ENCODE data around the gene PPM1N. TPM values are rescaled to one million over a fixed set of nuclear protein-coding genes. Genes with fewer than 3 reads are reported as not detected.

The PPM1N gene
- total and polyA plus RNA-seq, 2 experiments from 2014 or later: 0.40 to 0.59 TPM

DNA sequence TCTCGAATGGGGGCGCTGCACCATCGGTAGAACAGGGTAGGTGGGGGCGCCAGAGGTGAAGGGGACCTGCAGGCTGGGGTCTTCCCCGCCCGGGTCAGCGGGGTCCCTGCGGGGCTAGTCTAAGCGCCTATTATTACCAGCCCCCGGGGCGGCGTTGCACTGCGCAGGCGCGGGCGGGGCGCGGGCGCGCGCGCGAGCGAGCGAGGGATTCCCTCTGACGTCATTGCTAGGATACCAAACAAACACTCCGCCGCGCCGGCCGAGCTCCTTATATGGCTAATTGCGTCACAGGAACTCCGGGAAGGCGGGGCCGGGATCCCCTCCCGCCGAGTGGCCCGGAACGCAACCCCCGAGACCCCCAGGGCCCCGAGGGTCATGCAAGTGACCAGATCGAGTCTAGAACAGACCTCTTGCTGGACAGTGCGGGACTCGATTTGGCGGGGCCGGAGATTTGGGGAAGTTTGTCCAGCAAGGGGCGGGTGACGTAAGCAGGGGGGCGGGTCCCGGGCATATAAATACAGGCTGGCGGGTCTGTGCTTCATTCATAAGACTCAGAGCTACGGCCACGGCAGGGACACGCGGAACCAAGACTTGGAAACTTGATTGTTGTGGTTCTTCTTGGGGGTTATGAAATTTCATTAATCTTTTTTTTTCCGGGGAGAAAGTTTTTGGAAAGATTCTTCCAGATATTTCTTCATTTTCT is 30.6 kb upstream of the PPM1N start, which contains the start of gene FOSB:
Gene FOSB, plus strand, starts transcription at position 541 of the 703 bp plus-strand sequence. CDS start 591 bp downstream, outside the sequence.
- Histone ChIP-seq H3K9me3 (ENCODE audit: low read depth) (no peaks in the 10 kb centered on the region), H3K4me3 (peak within 1 kb of the TSS; percentile 90), H4K20me1 (ENCODE audit: insufficient read depth, poor library complexity, severe bottlenecking) (no peaks in the 10 kb centered on the region), H3K27me3 (peaks cover 11% of the 10 kb centered on the region), H2AFZ (peak within 1 kb of the TSS; percentile 99), H3K36me3 (replicated peaks; ENCODE audit: insufficient read depth, low read depth) (no peaks in the 10 kb centered on the region), H3K79me2 (no peaks in the 10 kb centered on the region), H3K27ac (peak within 1 kb of the TSS; percentile 91), H3K4me1 (ENCODE audit: insufficient read depth) (peaks cover 7% of the 10 kb centered on the region), H3K9me2 (replicated peaks; ENCODE audit: insufficient read depth) (no peaks in the 10 kb centered on the region), H3K4me2 (peak within 1 kb of the TSS; percentile 96)
- TF ChIP-seq, protein P1, sequence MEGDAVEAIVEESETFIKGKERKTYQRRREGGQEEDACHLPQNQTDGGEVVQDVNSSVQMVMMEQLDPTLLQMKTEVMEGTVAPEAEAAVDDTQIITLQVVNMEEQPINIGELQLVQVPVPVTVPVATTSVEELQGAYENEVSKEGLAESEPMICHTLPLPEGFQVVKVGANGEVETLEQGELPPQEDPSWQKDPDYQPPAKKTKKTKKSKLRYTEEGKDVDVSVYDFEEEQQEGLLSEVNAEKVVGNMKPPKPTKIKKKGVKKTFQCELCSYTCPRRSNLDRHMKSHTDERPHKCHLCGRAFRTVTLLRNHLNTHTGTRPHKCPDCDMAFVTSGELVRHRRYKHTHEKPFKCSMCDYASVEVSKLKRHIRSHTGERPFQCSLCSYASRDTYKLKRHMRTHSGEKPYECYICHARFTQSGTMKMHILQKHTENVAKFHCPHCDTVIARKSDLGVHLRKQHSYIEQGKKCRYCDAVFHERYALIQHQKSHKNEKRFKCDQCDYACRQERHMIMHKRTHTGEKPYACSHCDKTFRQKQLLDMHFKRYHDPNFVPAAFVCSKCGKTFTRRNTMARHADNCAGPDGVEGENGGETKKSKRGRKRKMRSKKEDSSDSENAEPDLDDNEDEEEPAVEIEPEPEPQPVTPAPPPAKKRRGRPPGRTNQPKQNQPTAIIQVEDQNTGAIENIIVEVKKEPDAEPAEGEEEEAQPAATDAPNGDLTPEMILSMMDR (IDR thresholded peaks at IDR 0.05; ENCODE audit: poor library complexity): peak; percentile 31
- TF ChIP-seq EZH2 (IDR thresholded peaks at IDR 0.05; ENCODE audit: borderline replicate concordance): no peak
- peak; percentile 99 for DNase-seq (ENCODE audit: low spot score)
- WGBS (ENCODE audit: low lambda C conversion rate, missing lambda C conversion rate): under 1% methylated on average over 52 of the region's 56 CpGs

DNA sequence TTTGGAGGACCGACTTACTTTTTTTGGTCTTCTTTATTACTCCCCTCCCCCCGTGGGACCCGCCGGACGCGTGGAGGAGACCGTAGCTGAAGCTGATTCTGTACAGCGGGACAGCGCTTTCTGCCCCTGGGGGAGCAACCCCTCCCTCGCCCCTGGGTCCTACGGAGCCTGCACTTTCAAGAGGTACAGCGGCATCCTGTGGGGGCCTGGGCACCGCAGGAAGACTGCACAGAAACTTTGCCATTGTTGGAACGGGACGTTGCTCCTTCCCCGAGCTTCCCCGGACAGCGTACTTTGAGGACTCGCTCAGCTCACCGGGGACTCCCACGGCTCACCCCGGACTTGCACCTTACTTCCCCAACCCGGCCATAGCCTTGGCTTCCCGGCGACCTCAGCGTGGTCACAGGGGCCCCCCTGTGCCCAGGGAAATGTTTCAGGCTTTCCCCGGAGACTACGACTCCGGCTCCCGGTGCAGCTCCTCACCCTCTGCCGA is 30.0 kb upstream of the PPM1N start:
- H2AFZ ChIP-seq: no peak overlapping the region
- no peaks in the 10 kb centered on the region for H3K36me3 ChIP-seq (replicated peaks; ENCODE audit: insufficient read depth, low read depth)
- DNase-seq (ENCODE audit: low spot score): peak; percentile 57
- H3K4me1 ChIP-seq (ENCODE audit: insufficient read depth): peaks cover 7% of the 10 kb centered on the region
- TF ChIP-seq EZH2 (IDR thresholded peaks at IDR 0.05; ENCODE audit: borderline replicate concordance): no peak
- TF ChIP-seq EZH2phosphoT487 (IDR thresholded peaks at IDR 0.05; ENCODE audit: low read depth, severe bottlenecking, unreplicated experiment): no peak
- TF ChIP-seq, protein P1 (IDR thresholded peaks at IDR 0.05; ENCODE audit: poor library complexity): no peak
- peak overlapping the region; percentile 91 for H3K27ac ChIP-seq
- H3K4me2 ChIP-seq: peak overlapping the region; percentile 96
- peaks cover 16% of the 10 kb centered on the region for H3K27me3 ChIP-seq
- 3% methylated on average over 31 of the region's 31 CpGs for WGBS (ENCODE audit: low lambda C conversion rate, missing lambda C conversion rate)
- H4K20me1 ChIP-seq (ENCODE audit: insufficient read depth, poor library complexity, severe bottlenecking): no peaks in the 10 kb centered on the region
- H3K4me3 ChIP-seq: peak overlapping the region; percentile 90
- no peaks in the 10 kb centered on the region for H3K9me3 ChIP-seq (ENCODE audit: low read depth)
- H3K9me2 ChIP-seq (replicated peaks; ENCODE audit: insufficient read depth): no peaks in the 10 kb centered on the region
- no peaks in the 10 kb centered on the region for H3K79me2 ChIP-seq

DNA sequence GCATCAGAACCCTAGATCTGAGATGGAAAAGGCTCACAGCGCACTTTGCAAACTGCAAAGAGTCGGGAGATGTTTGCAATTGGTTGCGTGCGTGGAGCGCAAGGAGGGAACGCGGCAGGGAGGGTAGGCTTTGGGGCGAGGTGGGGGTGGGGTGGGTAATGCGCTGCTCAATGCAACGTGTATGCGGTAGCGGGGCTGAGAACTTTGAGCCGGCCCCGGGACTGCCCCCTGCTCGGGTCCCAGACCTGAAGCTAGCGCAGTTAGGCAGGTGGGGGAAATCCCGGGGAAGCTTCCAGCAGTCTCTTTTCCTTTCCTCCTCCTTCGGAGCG is 29.5 kb upstream of the PPM1N start:
- TF ChIP-seq, protein P1 (IDR thresholded peaks at IDR 0.05; ENCODE audit: poor library complexity): no peak
- TF ChIP-seq EZH2 (IDR thresholded peaks at IDR 0.05; ENCODE audit: borderline replicate concordance) (no peak), EZH2phosphoT487 (IDR thresholded peaks at IDR 0.05; ENCODE audit: low read depth, severe bottlenecking, unreplicated experiment) (no peak)
- Histone ChIP-seq H3K79me2 (no peaks in the 10 kb centered on the region), H3K27me3 (peaks cover 16% of the 10 kb centered on the region), H3K4me3 (peak overlapping the region; percentile 90), H2AFZ (peak overlapping the region; percentile 25), H3K4me2 (peak overlapping the region; percentile 96), H3K9me2 (replicated peaks; ENCODE audit: insufficient read depth) (no peaks in the 10 kb centered on the region), H3K36me3 (replicated peaks; ENCODE audit: insufficient read depth, low read depth) (no peaks in the 10 kb centered on the region), H3K27ac (peak overlapping the region; percentile 91), H3K9me3 (ENCODE audit: low read depth) (no peaks in the 10 kb centered on the region), H4K20me1 (ENCODE audit: insufficient read depth, poor library complexity, severe bottlenecking) (no peaks in the 10 kb centered on the region), H3K4me1 (ENCODE audit: insufficient read depth) (peaks cover 7% of the 10 kb centered on the region)
- DNase-seq (ENCODE audit: low spot score): no peak
- 2% methylated on average over 14 of the region's 19 CpGs for WGBS (ENCODE audit: low lambda C conversion rate, missing lambda C conversion rate)

Measured in hepatocyte (in vitro differentiated cells).